Keratinocyte (primary cell): ENCODE results near the gene BOLA3. TPM values are rescaled to one million over a fixed set of nuclear protein-coding genes. Genes with fewer than 3 reads are reported as not detected.

Experiments used
- DNase-seq: peaks from one replicate; pipeline ENCODE4 v3.0.0-alpha.2; 2011; ENCODE audit warnings: low read depth, missing footprints, low spot score
- FAIRE-seq: peaks from 2 replicates; lab custom pipeline; 2011; peaks lifted over from hg19 to GRCh38; lab: Jason Lieb, UNC
- H2AFZ ChIP-seq: 2 replicates; pipeline ENCODE4 v1.6.0; 2012; ENCODE audit warnings: low read length, control low read depth, inconsistent platforms; ENCODE audit not compliant: control insufficient read depth
- H3K27ac ChIP-seq: 2 replicates; pipeline ENCODE4 v1.5.1; 2011; ENCODE audit warnings: low read length; ENCODE audit not compliant: control insufficient read depth, insufficient read depth
- H3K27me3 ChIP-seq: 3 replicates; pipeline ENCODE4 v1.6.0; 2011; ENCODE audit warnings: low read length; ENCODE audit not compliant: control insufficient read depth, insufficient read depth; ENCODE audit errors: extremely low read depth
- H3K36me3 ChIP-seq, 2 experiments: 2 replicates in 1 of 2; 3 replicates in 1 of 2; pipeline ENCODE4 v1.5.1; 2011; ENCODE audit warnings: low read length in 2 of 2, mild to moderate bottlenecking in 1 of 2; ENCODE audit not compliant: control insufficient read depth in 2 of 2, insufficient read depth in 2 of 2; ENCODE audit errors: extremely low read depth in 1 of 2
- H3K4me1 ChIP-seq: 3 replicates; pipeline ENCODE4 v1.5.1; 2011; ENCODE audit warnings: low read length; ENCODE audit not compliant: control insufficient read depth, insufficient read depth; ENCODE audit errors: extremely low read depth
- H3K4me2 ChIP-seq: 3 replicates; pipeline ENCODE4 v1.6.0; 2011; ENCODE audit warnings: low read depth, low read length; ENCODE audit not compliant: control insufficient read depth, insufficient read depth; ENCODE audit errors: extremely low read depth
- H3K4me3 ChIP-seq, 3 experiments: fragments of 200-600 bp in 1 of 3; sonication (generic) in 1 of 3; 2 replicates in 2 of 3; 3 replicates in 1 of 3; pipeline ENCODE4 v1.5.1; 2011 to 2016; ENCODE audit warnings: low read length in 3 of 3, mild to moderate bottlenecking in 3 of 3, control low read depth in 2 of 3, inconsistent platforms in 1 of 3, low read depth in 1 of 3, mixed read lengths in 1 of 3, mixed run types in 1 of 3, moderate library complexity in 1 of 3; ENCODE audit not compliant: control insufficient read depth in 2 of 3, insufficient read depth in 2 of 3; ENCODE audit errors: extremely low read depth in 1 of 3
- H3K79me2 ChIP-seq: 2 replicates; pipeline ENCODE4 v1.6.0; 2012; ENCODE audit warnings: low read length; ENCODE audit not compliant: control insufficient read depth, insufficient read depth
- H3K9ac ChIP-seq: 3 replicates; pipeline ENCODE4 v1.6.0; 2011; ENCODE audit warnings: low read length; ENCODE audit not compliant: control insufficient read depth, insufficient read depth; ENCODE audit errors: extremely low read depth
- H3K9me1 ChIP-seq: 3 replicates; pipeline ENCODE4 v1.6.0; 2011; ENCODE audit warnings: low read length; ENCODE audit not compliant: control insufficient read depth, insufficient read depth; ENCODE audit errors: extremely low read depth
- H3K9me3 ChIP-seq: 2 replicates; pipeline ENCODE4 v1.5.1; 2012; ENCODE audit warnings: low read depth, low read length; ENCODE audit not compliant: control insufficient read depth
- H4K20me1 ChIP-seq: 3 replicates; pipeline ENCODE4 v1.6.0; 2011; ENCODE audit warnings: low read length; ENCODE audit not compliant: control insufficient read depth, insufficient read depth; ENCODE audit errors: extremely low read depth
- EZH2 ChIP-seq: IDR thresholded peaks from one replicate; pipeline ENCODE4 v1.6.1; 2012; ENCODE audit warnings: inconsistent platforms, mild to moderate bottlenecking, low read length, moderate library complexity
- dilution Hi-C: fragments of 300-500 bp; cut with MboI; formaldehyde crosslinking; loops from one replicate; pipeline ENCODE4 v1.7.0; 2020; ENCODE audit warnings: low sequenced_read_pairs; ENCODE audit not compliant: extremely low pct_ligation_motif_present
- polyA plus RNA-seq, 5 experiments: library from polyadenylated mRNA; depleted of rRNA in 3 of 5; stranded (reverse) in 3 of 5; stranded (forward) in 1 of 5; unstranded in 1 of 5; fragments of >200 nt; gene quantifications; 1 replicate in 1 of 5; 2 replicates in 3 of 5; 3 replicates in 1 of 5; pipeline versions ENCODE4 v1.2.1 to v1.2.3, GENCODE V29; 2011 to 2012; ENCODE audit warnings: missing spikeins in 2 of 5, low read depth in 1 of 5, low replicate concordance in 1 of 5
- TF ChIP-seq, protein P1 (sequence below), 3 experiments: IDR thresholded peaks in 1 of 3; conservative IDR thresholded peaks in 1 of 3; optimal IDR thresholded peaks in 1 of 3; 2 replicates in 2 of 3; 3 replicates in 1 of 3; pipeline versions ENCODE3 to v1.5.1; 2011; ENCODE audit warnings: low read length in 3 of 3, mild to moderate bottlenecking in 3 of 3, moderate library complexity in 2 of 3, control low read depth in 1 of 3, inconsistent platforms in 1 of 3; ENCODE audit not compliant: insufficient read depth in 2 of 3; ENCODE audit errors: extremely low read depth in 1 of 3

BOLA3 gene
- polyA plus RNA-seq, 1 donor (not counting 4 experiments of a cell fraction or from before 2014, with no cell fraction given), result 116 TPM

- TF ChIP-seq, protein P1, sequence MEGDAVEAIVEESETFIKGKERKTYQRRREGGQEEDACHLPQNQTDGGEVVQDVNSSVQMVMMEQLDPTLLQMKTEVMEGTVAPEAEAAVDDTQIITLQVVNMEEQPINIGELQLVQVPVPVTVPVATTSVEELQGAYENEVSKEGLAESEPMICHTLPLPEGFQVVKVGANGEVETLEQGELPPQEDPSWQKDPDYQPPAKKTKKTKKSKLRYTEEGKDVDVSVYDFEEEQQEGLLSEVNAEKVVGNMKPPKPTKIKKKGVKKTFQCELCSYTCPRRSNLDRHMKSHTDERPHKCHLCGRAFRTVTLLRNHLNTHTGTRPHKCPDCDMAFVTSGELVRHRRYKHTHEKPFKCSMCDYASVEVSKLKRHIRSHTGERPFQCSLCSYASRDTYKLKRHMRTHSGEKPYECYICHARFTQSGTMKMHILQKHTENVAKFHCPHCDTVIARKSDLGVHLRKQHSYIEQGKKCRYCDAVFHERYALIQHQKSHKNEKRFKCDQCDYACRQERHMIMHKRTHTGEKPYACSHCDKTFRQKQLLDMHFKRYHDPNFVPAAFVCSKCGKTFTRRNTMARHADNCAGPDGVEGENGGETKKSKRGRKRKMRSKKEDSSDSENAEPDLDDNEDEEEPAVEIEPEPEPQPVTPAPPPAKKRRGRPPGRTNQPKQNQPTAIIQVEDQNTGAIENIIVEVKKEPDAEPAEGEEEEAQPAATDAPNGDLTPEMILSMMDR (optimal IDR thresholded peaks at IDR 0.05 in 1 of 3, IDR thresholded peaks at IDR 0.05 in 1 of 3, conservative IDR thresholded peaks at IDR 0.05 in 1 of 3; ENCODE audit: extremely low read depth in 1 of 3, insufficient read depth in 2 of 3, low read length in 3 of 3), result no peak
- TF ChIP-seq EZH2, result no peak
- no peaks in the 10 kb centered on the region for H3K9me3 ChIP-seq
- H3K4me2 ChIP-seq, result no peak overlapping the region
- no peak for FAIRE-seq
- H4K20me1 ChIP-seq, result no peaks in the 10 kb centered on the region
- no peak for DNase-seq
- dilution Hi-C loops, result no loop called here
- H3K36me3 ChIP-seq, result peaks cover 16 to 23% of the 10 kb centered on the region in 2 experiments
- no peak overlapping the region for H2AFZ ChIP-seq
- no peaks in the 10 kb centered on the region for H3K27me3 ChIP-seq
- H3K9ac ChIP-seq, result no peak overlapping the region
- H3K4me1 ChIP-seq, result no peaks in the 10 kb centered on the region
- no peak overlapping the region for H3K27ac ChIP-seq
- no peaks in the 10 kb centered on the region for H3K9me1 ChIP-seq
- H3K79me2 ChIP-seq, result no peaks in the 10 kb centered on the region
- no peak overlapping the region for H3K4me3 ChIP-seq
Measured at GRCh38 chr2:74155830-74156229, 8.1 kb upstream of the BOLA3 start.

- H3K4me2 ChIP-seq, result no peak overlapping the region
- no peak for TF ChIP-seq EZH2
- TF ChIP-seq, protein P1 (optimal IDR thresholded peaks at IDR 0.05 in 1 of 3, IDR thresholded peaks at IDR 0.05 in 1 of 3, conservative IDR thresholded peaks at IDR 0.05 in 1 of 3; ENCODE audit: extremely low read depth in 1 of 3, insufficient read depth in 2 of 3, low read length in 3 of 3), result no peak
- no peaks in the 10 kb centered on the region for H3K27me3 ChIP-seq
- no peak for DNase-seq
- dilution Hi-C loops, result no loop called here
- no peak overlapping the region for H3K9ac ChIP-seq
- FAIRE-seq, result no peak
- H3K9me3 ChIP-seq, result no peaks in the 10 kb centered on the region
- H3K27ac ChIP-seq, result no peak overlapping the region
- no peaks in the 10 kb centered on the region for H3K9me1 ChIP-seq
- H2AFZ ChIP-seq, result no peak overlapping the region
- H3K4me3 ChIP-seq, result no peak overlapping the region
- no peaks in the 10 kb centered on the region for H3K79me2 ChIP-seq
- H4K20me1 ChIP-seq, result no peaks in the 10 kb centered on the region
- peaks cover 7 to 18% of the 10 kb centered on the region in 2 experiments for H3K36me3 ChIP-seq
- H3K4me1 ChIP-seq, result peaks cover 7% of the 10 kb centered on the region
Measured at GRCh38 chr2:74152954-74153353, 5.2 kb upstream of the BOLA3 start.
